Retinal pigment epithelial cell (primary cell): Measurements from ENCODE around the gene TEAD1.
A peak's percentile ranks its signal among the peaks of the same experiment; 100 is the strongest.

ENCODE experiments used
- DNase-seq: peaks from one replicate; pipeline ENCODE4 v3.0.0-alpha.2; 2010; ENCODE audit warnings: low read depth
- H3K4me3 ChIP-seq: 2 replicates; pipeline ENCODE4 v1.5.1; 2011; ENCODE audit warnings: mild to moderate bottlenecking, low read length, control low read depth, moderate library complexity
- TF ChIP-seq, protein P1 (sequence below): conservative IDR thresholded peaks from 2 replicates; pipeline ENCODE4 v1.5.1; 2011; ENCODE audit warnings: low read depth, low read length, control low read depth, inconsistent platforms

The TEAD1 gene

DNA sequence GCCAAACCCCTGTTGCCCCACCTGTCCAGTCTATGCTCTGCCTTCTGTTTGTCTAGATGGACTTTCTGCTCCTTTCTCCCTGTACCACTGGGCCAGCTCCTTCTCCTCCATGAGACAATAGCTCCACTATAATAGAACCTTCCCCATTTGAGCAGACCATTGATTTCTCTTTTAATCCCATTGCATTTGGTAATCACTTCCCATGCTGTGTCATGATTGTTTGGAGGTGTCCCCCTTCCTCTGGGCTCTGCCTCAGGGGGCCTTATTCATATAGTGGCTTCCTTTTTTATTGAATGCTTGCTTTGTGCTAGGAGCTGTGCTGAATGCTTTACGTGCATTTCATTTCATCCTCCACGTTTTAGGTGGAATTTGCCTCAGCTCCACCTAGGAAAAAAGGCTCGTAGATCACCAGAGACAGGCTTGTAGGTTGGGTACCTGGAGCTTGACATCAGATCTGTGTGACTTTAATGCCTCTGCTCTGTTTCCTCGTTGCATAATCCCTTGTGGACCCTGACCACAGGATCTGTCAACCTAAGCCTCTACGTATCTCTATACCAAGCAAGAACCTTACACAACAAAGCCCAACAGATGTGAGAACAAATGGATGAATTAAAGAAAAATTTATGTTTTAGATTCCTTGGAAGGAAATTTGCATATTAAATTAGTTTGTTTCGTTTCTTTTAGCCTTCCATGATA, 228.7 kb downstream of the TEAD1 start:
- TF ChIP-seq, protein P1, sequence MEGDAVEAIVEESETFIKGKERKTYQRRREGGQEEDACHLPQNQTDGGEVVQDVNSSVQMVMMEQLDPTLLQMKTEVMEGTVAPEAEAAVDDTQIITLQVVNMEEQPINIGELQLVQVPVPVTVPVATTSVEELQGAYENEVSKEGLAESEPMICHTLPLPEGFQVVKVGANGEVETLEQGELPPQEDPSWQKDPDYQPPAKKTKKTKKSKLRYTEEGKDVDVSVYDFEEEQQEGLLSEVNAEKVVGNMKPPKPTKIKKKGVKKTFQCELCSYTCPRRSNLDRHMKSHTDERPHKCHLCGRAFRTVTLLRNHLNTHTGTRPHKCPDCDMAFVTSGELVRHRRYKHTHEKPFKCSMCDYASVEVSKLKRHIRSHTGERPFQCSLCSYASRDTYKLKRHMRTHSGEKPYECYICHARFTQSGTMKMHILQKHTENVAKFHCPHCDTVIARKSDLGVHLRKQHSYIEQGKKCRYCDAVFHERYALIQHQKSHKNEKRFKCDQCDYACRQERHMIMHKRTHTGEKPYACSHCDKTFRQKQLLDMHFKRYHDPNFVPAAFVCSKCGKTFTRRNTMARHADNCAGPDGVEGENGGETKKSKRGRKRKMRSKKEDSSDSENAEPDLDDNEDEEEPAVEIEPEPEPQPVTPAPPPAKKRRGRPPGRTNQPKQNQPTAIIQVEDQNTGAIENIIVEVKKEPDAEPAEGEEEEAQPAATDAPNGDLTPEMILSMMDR = no peak
- no peak for DNase-seq
- no peak overlapping the region for H3K4me3 ChIP-seq

GRCh38 chr11:12905435-12905834, 231.2 kb downstream of the TEAD1 start:
- no peak for DNase-seq
- no peak overlapping the region for H3K4me3 ChIP-seq
- TF ChIP-seq, protein P1 = no peak

DNA sequence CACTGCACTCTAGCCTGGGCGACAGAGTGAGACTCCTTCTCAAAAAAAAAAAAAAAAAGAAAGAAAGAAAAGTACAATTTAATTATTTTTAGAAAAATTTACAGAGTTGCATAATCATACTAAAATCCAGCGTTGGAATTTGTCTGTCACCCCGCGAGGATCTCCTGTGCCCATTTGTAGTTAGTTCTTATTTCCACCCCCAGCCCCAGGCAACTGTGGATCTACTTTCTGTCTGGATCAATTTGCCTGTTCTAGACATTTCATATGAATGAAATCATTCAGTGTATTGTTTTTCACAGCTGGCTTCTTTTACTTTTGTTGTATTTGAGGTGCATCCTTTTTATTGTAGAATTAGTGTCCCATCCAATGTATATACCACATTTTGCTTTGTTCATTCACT, 232.3 kb downstream of the TEAD1 start:
- H3K4me3 ChIP-seq = no peak overlapping the region
- DNase-seq = no peak
- TF ChIP-seq, protein P1 = no peak

DNA sequence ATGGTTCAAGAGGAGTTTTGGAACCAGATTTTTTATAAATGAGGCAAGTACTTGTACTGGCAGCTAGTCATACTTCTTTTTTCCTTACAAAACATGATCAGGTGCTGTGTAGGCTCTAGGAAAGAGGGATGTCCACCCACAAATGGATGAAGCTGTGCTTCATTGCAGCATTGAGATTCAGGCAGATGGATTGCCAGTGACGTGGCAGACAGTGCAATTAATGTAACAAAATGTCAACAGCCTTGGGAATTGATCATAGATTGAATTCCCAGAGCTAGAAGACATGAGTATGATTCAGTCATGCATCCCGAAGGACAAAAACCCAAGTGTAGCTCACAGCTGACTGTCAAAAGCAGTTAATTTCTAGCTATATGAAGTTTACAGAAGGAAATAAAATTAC, 235.7 kb downstream of the TEAD1 start:
- no peak for DNase-seq
- TF ChIP-seq, protein P1 = no peak

DNA sequence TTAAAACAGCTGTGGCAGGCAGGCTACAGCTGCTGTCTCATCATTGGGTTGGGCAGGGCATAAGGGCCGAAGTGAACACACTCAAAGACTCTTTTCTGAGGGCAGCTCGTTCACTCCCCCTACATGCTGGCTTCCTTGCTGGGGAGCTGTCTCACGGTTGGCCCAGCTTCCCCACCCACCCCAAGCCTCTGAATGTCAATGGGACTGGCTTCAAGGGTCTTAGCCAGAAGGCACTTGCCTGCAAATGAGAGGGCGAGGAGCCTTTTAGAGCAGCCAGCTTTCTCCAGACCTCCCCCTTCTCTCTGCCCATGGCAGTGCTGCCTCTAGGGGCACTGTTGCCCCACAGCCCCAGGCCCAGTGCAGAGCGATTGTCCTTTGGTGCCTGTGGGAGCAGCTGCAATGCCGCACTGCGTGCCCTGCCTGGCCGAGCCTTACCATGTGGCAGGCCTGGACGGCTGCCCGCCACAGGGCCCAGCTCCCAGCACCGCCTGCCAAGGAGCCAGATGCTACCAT, 240.2 kb downstream of the TEAD1 start:
- H3K4me3 ChIP-seq = no peak overlapping the region
- TF ChIP-seq, protein P1 = peak; percentile 87
- no peak for DNase-seq

More for the DNA sequence above, 235.7 kb downstream of the TEAD1 start:
- H3K4me3 ChIP-seq = no peak overlapping the region

GRCh38 chr11:12915093-12915492, 240.9 kb downstream of the TEAD1 start:
- TF ChIP-seq, protein P1 = no peak
- no peak overlapping the region for H3K4me3 ChIP-seq
- no peak for DNase-seq

DNA sequence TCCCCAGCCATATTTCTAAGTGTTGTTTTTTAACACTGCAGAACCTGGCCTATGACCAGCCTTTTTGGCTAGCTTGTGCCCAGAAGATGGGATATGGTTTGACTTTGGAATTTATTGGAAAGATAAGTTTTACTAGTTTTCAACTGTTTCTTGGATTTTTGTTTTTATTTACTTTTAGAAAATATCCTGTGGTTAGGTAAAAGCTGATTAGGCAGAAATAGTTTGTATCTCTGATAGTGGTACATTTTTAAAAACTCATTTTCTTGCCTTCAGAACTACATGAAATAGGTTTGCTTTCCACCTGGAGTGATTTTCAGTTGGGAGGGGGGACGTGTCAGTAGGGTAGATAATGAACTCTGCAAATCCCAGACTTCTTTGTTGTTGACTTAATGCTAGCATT, 243.6 kb downstream of the TEAD1 start:
- DNase-seq = no peak
- TF ChIP-seq, protein P1 = no peak
- H3K4me3 ChIP-seq = no peak overlapping the region
